ENCODE measurements around the gene NME5.
"Not testable (repeated sequence)": the region's sequence is repeated elsewhere in the genome, so short reads cannot be mapped to it uniquely, and the experiment has no call there.

Gene NME5

GRCh38 chr5:138138949-138139780, at the start of gene NME5:
TSS of gene NME5 (minus strand) at chr5:138139428. CDS start at chr5:138138780, 648 bp downstream.
- no peak for DNase-seq (ENCODE audit: low read depth in 2 of 2)

GRCh38 chr5:138188626-138189025, 49.4 kb upstream of the NME5 start:
- no peak for DNase-seq (ENCODE audit: low read depth in 2 of 2)

- no peak for DNase-seq (ENCODE audit: low read depth in 2 of 2)
These were observed 46.8 kb upstream of the NME5 start for GRCh38 chr5:138186002-138186447.

GRCh38 chr5:138182808-138183207, 43.6 kb upstream of the NME5 start:
- no peak for DNase-seq (ENCODE audit: low read depth in 2 of 2)

GRCh38 chr5:138180841-138181240, 41.6 kb upstream of the NME5 start:
- DNase-seq (ENCODE audit: low read depth in 2 of 2), result no peak

- no peak for DNase-seq (ENCODE audit: low read depth in 2 of 2)
These were observed 41.1 kb upstream of the NME5 start for GRCh38 chr5:138180183-138180782.

GRCh38 chr5:138179277-138179857, 40.1 kb upstream of the NME5 start:
- no peak for DNase-seq (ENCODE audit: low read depth in 2 of 2)

- peak; percentile 76 to 79 for DNase-seq (ENCODE audit: low read depth in 2 of 2)
These were observed 39.5 kb upstream of the NME5 start, which contains the start of the genes BRD8 and KIF20A for GRCh38 chr5:138178516-138179276. TSS of gene BRD8 (minus strand) at chr5:138178630. CDS start at chr5:138178614, 16 bp downstream. TSS of gene KIF20A (plus strand) at chr5:138179112. CDS start at chr5:138179681, 569 bp downstream.

GRCh38 chr5:138177941-138178515, 38.8 kb upstream of the NME5 start:
- no peak for DNase-seq (ENCODE audit: low read depth in 2 of 2)

- no peak for DNase-seq (ENCODE audit: low read depth in 2 of 2)
These were observed 31.1 kb upstream of the NME5 start for GRCh38 chr5:138170299-138170698.

GRCh38 chr5:138169124-138169523, 29.9 kb upstream of the NME5 start:
- DNase-seq (ENCODE audit: low read depth in 2 of 2), result no peak

GRCh38 chr5:138163721-138164120, 24.5 kb upstream of the NME5 start:
- DNase-seq (ENCODE audit: low read depth in 2 of 2), result no peak

GRCh38 chr5:138160706-138161105, 21.5 kb upstream of the NME5 start:
- no peak for DNase-seq (ENCODE audit: low read depth in 2 of 2)

GRCh38 chr5:138159666-138160065, 20.4 kb upstream of the NME5 start:
- DNase-seq (ENCODE audit: low read depth in 2 of 2), result no peak

GRCh38 chr5:138157626-138158025, 18.4 kb upstream of the NME5 start:
- DNase-seq (ENCODE audit: low read depth in 2 of 2), result no peak

- not testable (repeated sequence) for DNase-seq (ENCODE audit: low read depth in 2 of 2)
These were observed 16.7 kb upstream of the NME5 start for GRCh38 chr5:138155977-138156376.

- DNase-seq (ENCODE audit: low read depth in 2 of 2), result no peak
These were observed 10.3 kb upstream of the NME5 start for GRCh38 chr5:138149530-138149929.

GRCh38 chr5:138148811-138149210, 9.6 kb upstream of the NME5 start:
- DNase-seq (ENCODE audit: low read depth in 2 of 2), result no peak

GRCh38 chr5:138143578-138143977, 4.3 kb upstream of the NME5 start:
- DNase-seq (ENCODE audit: low read depth in 2 of 2), result not testable (repeated sequence)

GRCh38 chr5:138141734-138142133, 2.5 kb upstream of the NME5 start:
- no peak for DNase-seq (ENCODE audit: low read depth in 2 of 2)

- DNase-seq (ENCODE audit: low read depth in 2 of 2), result no peak
These were observed 1.0 kb upstream of the NME5 start for GRCh38 chr5:138140268-138140667.

- DNase-seq (ENCODE audit: low read depth in 2 of 2), result no peak
These were observed 508 bp upstream of the NME5 start for GRCh38 chr5:138139781-138140090.
